C4-2B (cell line): ENCODE measurements around the gene RPAIN.

Experiments used
- ZFX ChIP-seq: fragments of 450-650 bp; IDR thresholded peaks from 2 replicates; pipeline ENCODE4 v1.6.1; 2017
- TF ChIP-seq, protein P1 (sequence below): fragments of 450-650 bp; conservative IDR thresholded peaks from 2 replicates; pipeline ENCODE4 v1.5.1; 2017; ENCODE audit warnings: mild to moderate bottlenecking

- TF ChIP-seq, protein P1, sequence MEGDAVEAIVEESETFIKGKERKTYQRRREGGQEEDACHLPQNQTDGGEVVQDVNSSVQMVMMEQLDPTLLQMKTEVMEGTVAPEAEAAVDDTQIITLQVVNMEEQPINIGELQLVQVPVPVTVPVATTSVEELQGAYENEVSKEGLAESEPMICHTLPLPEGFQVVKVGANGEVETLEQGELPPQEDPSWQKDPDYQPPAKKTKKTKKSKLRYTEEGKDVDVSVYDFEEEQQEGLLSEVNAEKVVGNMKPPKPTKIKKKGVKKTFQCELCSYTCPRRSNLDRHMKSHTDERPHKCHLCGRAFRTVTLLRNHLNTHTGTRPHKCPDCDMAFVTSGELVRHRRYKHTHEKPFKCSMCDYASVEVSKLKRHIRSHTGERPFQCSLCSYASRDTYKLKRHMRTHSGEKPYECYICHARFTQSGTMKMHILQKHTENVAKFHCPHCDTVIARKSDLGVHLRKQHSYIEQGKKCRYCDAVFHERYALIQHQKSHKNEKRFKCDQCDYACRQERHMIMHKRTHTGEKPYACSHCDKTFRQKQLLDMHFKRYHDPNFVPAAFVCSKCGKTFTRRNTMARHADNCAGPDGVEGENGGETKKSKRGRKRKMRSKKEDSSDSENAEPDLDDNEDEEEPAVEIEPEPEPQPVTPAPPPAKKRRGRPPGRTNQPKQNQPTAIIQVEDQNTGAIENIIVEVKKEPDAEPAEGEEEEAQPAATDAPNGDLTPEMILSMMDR = peak; percentile 100
- peak; percentile 99 for TF ChIP-seq ZFX
Observed at GRCh38 chr17:5438716-5439445, 18.9 kb downstream of the RPAIN start, which contains the start of gene C1QBP.
